ENCODE data around the gene ICOSLG.
"Not testable (repeated sequence)": the region's sequence is repeated elsewhere in the genome, so short reads cannot be mapped to it uniquely, and the experiment has no call there.

The ICOSLG gene, protein sequence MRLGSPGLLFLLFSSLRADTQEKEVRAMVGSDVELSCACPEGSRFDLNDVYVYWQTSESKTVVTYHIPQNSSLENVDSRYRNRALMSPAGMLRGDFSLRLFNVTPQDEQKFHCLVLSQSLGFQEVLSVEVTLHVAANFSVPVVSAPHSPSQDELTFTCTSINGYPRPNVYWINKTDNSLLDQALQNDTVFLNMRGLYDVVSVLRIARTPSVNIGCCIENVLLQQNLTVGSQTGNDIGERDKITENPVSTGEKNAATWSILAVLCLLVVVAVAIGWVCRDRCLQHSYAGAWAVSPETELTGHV

GRCh38 chr21:44240842-44241241 lies at the start of gene ICOSLG:
Gene ICOSLG, minus strand, starts transcription at chr21:44240943. Its CDS starts 126 bp downstream, at chr21:44240817.
- not testable (repeated sequence) for DNase-seq

DNA sequence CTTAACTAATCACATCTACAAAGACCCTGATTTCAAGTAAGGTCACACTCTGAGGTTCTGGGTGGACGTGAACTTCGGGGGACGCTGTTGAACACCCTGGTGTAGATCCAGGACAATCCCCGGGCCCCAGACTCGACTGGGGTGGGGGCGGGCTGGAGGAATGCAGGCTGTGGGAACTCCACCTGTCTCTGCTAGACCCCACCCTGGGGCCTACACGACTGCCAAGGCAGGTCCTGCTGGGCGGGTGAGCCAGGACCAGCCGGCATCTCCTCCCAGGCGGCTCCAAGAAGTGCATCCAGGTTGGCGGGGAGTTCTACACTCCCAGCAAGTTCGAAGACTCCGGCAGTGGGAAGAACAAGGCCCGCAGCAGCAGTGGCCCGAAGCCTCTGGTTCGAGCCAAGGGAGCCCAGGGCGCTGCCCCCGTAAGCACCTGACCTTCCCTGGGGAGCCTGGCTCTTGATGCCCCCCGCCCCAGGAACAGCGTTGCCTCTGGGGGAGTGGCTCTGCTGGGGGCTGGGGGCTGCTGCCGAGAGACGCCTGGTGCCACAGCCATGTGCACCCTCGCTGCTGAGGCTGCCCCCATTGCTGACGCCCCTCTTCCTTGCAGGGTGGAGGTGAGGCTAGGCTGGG lies 48.8 kb upstream of the ICOSLG start:
- no peak for DNase-seq

- DNase-seq: no peak
Measured at GRCh38 chr21:44288251-44289110, 47.7 kb upstream of the ICOSLG start.

- DNase-seq: no peak
Measured at GRCh38 chr21:44286716-44287632, 46.2 kb upstream of the ICOSLG start.

DNA sequence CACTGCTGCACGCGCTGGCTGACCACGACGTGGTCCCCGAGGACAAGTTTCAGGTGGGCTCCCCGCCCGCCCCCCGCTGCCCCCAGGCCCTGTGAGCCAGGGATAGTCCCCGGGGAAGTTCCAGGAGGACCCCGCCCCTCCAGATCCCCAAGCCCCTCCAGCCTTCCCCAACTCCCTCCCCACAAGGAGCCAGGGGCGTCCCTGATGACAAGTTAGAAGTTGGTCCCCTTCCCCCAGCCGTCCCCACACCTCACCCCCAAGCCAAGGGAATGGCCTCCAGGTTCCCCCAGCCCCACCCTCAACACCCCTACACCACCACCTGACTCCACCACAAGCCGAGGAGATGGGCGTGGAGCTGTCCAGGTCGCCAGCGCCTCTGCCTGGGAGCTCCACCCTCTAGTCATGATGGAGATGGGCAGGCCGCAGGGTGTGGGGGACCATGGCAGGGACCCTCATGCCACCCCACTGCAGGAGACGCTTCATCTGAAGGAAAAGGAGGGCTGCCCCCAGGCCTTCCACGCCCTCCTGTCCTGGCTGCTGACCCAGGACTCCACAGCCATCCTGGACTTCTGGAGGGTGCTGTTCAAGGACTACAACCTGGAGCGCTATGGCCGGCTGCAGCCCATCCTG lies 45.5 kb upstream of the ICOSLG start:
- DNase-seq: no peak

GRCh38 chr21:44285138-44285992 lies 44.6 kb upstream of the ICOSLG start, which contains the start of gene AIRE:
Gene AIRE, plus strand, starts transcription at chr21:44285876. Its CDS starts 131 bp downstream, at chr21:44286007.
- DNase-seq: no peak

GRCh38 chr21:44283948-44284347 lies 43.2 kb upstream of the ICOSLG start:
- DNase-seq: no peak

GRCh38 chr21:44283211-44283785 lies 42.6 kb upstream of the ICOSLG start:
- not testable (repeated sequence) for DNase-seq

DNA sequence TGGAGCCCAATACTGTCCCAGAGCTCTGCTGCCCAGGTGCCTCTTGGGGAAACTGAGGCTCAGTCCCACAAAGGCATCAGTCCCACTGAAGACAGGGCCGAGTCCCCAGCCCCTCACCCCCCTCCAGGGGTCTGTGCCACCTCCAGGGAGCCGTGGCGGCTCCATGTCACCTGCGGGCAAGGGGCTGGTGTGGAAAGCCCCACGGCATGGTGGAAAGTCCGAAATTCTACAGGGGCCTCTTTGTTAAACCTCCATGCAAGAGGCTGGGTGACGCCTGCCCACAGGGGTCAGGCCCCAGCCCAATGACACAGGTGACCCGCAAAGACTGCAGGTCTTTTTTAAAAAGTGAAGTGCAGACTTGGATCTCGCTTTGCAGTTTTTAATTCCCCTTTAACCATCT lies 41.6 kb upstream of the ICOSLG start:
- DNase-seq: no peak

DNA sequence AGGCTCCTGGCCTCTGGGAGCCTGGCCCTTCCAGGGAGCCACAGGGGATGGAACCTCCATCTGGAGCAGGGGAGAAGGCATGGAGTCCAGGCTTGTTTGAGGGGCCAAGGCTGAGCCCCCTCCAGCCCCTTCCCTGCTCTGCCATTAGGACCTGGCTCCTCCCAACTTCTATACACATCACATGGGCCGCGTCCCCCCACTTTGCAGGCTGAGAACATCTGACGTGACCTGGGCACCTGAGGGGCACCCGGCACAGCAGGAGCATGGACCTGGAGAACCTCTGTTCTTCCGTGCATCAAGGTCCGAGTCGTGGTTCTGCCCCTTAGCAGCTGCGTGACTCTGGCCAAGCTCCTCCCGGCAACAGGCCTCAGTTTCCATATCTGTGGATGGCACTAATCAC lies 41.1 kb upstream of the ICOSLG start:
- DNase-seq: no peak

DNA sequence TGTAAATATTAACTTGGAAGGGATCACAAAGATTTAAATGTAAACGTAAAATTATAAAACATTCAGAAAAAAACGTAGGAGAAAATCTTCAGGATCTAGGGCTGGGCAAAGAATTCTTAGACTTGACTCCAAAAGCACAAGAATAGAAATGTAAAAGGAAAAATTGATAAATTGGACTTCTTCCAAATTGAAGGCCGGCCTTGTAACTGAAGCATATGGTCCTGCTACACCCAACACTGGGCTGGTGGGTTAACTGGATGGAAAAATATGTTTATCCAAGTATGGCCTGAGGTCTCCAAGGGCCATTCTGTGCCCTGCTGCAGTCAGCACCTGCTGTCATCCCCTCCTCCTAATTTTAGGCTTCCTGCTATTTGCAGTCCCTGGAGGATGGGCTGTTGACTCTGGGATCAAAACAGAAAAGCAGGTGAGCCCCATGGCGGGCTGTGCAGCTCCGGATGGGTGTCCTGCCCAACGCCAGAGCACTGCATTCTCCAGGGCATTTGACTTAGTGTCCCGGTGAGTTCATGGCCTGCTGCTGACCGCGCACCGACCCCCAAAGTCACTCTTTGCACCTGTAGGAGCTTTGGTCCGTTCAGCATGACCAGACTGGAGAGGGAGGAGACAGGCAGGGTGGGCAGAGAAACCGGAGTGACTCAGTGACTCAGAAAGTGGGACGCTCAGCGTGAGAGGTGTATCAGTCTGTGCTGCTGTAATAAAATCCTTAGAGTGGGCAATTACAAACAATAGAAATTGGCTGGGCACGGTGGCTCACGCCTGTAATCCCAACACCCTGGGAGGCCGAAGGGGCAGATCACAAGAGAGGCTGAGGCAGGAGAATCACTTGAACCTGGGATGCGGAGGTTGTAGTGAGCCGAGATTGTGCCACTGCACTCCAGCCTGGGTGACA lies 38.9 kb upstream of the ICOSLG start:
- DNase-seq: peak; percentile 83

GRCh38 chr21:44275041-44275440 lies 34.3 kb upstream of the ICOSLG start:
- no peak for DNase-seq

- DNase-seq: no peak
Measured at GRCh38 chr21:44273046-44273445, 32.3 kb upstream of the ICOSLG start.

GRCh38 chr21:44272284-44272858 lies 31.6 kb upstream of the ICOSLG start:
- no peak for DNase-seq

DNA sequence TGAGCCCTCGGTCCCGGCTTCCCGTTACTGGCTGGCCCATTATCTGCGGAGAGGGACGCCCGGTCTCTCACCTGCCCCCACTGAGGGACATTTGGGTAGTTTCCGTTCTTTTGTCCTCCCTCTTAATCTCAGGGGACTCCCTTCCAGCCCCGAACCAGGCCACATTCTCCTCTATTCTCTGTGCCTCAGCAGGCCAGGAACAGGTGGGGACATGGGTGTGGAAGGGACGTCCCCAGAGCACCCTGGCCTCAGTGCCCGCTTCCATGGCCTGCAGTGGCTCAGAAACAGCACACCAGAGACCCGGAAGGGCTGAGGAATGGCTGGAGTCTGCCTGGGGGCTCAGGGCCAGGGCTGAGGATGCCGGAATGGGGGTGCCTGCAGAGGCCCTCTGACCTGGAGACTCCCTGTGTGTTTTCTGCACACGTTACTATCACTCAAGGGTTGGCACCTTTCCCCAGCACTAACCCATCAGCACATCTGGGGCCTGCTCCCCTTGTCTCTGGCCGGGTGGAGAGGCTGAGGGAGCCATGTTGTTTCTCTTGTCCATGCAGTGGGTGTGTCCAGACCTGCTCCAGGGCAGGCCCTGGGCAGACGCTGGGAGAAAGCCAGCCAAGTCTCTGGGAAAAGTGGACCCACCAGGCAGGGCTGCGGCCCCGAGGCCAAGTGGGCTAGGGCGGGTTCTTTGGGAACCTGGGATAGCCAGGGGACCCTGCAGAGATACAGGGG lies 31.0 kb upstream of the ICOSLG start:
- DNase-seq: no peak

DNA sequence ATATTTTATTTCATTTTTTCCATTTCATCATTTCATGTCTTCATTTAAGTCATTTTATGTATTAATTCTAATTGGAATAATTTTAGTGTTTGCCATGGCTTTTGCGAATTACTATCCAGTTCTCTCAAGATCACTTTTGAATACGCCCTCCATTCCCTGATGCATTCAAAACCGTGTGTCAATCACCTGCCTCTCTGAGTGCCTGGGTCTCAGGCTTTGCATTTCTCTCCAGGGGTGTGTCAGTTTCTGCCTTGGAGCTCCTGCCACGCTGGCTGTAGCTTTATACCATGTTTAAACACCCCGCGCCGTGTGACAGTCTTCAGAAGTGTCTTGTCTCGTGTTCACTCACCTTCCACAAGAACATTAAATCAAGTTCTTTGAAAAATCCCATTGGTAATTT lies 28.3 kb upstream of the ICOSLG start:
- DNase-seq: no peak

GRCh38 chr21:44267655-44268142 lies 27.0 kb upstream of the ICOSLG start:
- no peak for DNase-seq

DNA sequence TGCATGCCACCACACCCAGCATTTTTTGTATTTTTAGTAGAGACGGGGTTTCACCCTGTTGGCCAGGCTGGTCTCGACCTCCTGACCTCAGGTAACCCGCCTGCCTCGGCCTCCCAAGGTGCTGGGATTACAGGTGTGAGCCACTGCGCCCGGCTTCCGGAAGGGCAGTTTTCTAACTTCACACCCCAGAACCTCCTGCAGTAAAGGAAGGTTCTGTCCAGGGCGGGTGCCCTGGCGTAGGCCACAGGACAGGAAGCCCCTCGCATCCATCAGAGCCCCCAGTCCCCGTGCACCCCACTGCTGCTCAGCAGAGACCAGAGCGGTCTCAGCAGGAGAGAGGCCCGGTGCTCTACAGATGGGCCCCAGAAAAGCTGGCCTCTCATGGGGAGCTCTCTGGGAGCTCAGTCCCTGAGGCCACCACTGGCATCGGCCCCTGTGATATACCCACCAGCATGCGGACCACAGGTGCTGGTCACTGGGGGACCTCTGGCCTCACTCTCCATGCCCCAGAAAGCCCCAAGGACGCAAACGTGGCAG lies 25.1 kb upstream of the ICOSLG start:
- no peak for DNase-seq

Data from NCI-H1436 (cell line).